Transverse colon (tissue), 4 donors: ENCODE data around the gene TXNDC8.

Source experiments
- EP300 ChIP-seq: sonication (generic); formaldehyde crosslinking; IDR thresholded peaks from one replicate; pipeline ENCODE4 v1.6.1; 2017; ENCODE audit warnings: antibody characterized with exemption, low read depth
- POLR2AphosphoS5 ChIP-seq, 3 donors: sonication (generic); formaldehyde crosslinking; IDR thresholded peaks; one replicate each; pipeline ENCODE4 v1.6.1; 2016; ENCODE audit warnings: antibody characterized with exemption in 3 of 3
- TF ChIP-seq, protein P1 (sequence below), 5 experiments: fragments of 200-600 bp in 3 of 5; fragments of 450-650 bp in 2 of 5; sonication (generic) in 3 of 5; IDR thresholded peaks; 1 replicate in 2 of 5; 2 replicates in 3 of 5; pipeline ENCODE4 v1.5.1; 2016 to 2017; ENCODE audit warnings: antibody characterized with exemption in 5 of 5, inconsistent platforms in 3 of 5, mild to moderate bottlenecking in 2 of 5, moderate library complexity in 1 of 5

DNA sequence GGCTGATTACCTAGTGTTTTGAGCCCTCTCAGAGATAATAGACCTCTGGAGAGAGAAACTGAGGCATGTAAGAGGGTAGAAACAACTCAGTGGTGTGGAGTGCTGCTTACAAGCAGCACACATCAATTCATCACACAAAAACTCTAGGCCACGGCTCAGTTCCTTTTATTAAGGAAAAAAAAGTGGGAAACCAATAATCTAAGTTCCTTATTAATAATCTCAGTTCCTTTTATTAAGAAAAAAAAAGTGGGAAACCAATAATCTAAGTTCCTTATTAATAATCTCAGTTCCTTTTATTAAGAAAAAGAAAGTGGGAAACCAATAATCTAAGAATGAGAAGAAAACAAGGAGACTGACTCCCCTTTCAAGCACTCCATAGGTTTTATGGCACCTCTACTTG lies 28.0 kb downstream of the TXNDC8 start:
- TF ChIP-seq, protein P1, sequence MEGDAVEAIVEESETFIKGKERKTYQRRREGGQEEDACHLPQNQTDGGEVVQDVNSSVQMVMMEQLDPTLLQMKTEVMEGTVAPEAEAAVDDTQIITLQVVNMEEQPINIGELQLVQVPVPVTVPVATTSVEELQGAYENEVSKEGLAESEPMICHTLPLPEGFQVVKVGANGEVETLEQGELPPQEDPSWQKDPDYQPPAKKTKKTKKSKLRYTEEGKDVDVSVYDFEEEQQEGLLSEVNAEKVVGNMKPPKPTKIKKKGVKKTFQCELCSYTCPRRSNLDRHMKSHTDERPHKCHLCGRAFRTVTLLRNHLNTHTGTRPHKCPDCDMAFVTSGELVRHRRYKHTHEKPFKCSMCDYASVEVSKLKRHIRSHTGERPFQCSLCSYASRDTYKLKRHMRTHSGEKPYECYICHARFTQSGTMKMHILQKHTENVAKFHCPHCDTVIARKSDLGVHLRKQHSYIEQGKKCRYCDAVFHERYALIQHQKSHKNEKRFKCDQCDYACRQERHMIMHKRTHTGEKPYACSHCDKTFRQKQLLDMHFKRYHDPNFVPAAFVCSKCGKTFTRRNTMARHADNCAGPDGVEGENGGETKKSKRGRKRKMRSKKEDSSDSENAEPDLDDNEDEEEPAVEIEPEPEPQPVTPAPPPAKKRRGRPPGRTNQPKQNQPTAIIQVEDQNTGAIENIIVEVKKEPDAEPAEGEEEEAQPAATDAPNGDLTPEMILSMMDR (IDR thresholded peaks at IDR 0.05) = no peak
- TF ChIP-seq EP300 = no peak
- TF ChIP-seq POLR2AphosphoS5 (IDR thresholded peaks at IDR 0.05) = no peak
